Measurements from ENCODE around the gene DOCK4.

Gene DOCK4

DNA sequence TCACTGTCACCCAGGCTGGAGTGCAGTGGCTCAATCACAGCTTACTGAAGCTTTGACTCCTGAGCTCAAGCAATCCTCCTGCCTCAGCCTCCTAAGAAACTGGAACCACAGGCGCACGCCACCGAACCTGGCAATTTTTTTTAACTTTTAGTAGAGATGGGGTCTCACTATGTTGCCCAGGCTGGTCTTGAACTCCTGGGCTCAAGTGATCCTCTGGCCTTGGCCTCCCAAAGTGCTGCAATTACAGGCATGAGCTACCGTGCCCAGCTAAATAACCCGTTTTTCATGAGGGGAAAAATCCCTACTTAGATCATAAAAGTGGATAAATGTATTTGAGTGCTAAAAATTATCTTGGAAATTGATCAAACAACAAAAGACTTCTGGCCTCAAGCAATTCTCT lies 443.4 kb downstream of the DOCK4 start:
- Mint-ChIP-seq H3K4me1 (no peaks in the 10 kb centered on the region), H3K36me3 (ENCODE audit: insufficient read depth) (no peaks in the 10 kb centered on the region), H3K9me3 (no peaks in the 10 kb centered on the region), H3K27me3 (peaks cover 3% of the 10 kb centered on the region), H3K27ac (ENCODE audit: low read depth) (no peak overlapping the region), H3K4me3 (no peak overlapping the region)
- no peak for ATAC-seq (replicated peaks; ENCODE audit: extremely low read depth, poor library complexity, severe bottlenecking)
- no peak for DNase-seq (ENCODE audit: low spot score in 2 of 2)

DNA sequence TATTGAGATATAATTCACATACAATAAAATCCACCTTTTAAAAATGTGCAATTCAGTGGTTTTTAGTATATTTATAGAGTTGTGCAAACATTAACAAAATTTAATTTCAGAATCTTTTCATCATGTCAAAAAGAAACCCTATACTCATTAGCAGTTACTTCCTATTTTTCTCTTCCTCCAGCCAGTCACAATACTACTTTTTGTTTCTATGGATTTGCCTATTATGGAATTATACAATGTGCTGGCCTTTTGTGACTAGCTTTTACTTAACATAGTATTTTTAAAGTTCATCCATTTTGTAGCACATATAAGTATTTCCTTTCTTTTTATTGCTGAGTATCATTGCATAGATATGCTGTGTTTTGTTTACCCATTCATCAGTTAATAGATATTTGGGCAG lies 444.0 kb downstream of the DOCK4 start:
- Mint-ChIP-seq H3K4me1 (no peaks in the 10 kb centered on the region), H3K9me3 (no peaks in the 10 kb centered on the region), H3K27me3 (peaks cover 9% of the 10 kb centered on the region), H3K36me3 (ENCODE audit: insufficient read depth) (no peaks in the 10 kb centered on the region), H3K4me3 (no peak overlapping the region), H3K27ac (ENCODE audit: low read depth) (no peak overlapping the region)
- ATAC-seq (replicated peaks; ENCODE audit: extremely low read depth, poor library complexity, severe bottlenecking) (no peak), DNase-seq (ENCODE audit: low spot score in 2 of 2) (no peak)

DNA sequence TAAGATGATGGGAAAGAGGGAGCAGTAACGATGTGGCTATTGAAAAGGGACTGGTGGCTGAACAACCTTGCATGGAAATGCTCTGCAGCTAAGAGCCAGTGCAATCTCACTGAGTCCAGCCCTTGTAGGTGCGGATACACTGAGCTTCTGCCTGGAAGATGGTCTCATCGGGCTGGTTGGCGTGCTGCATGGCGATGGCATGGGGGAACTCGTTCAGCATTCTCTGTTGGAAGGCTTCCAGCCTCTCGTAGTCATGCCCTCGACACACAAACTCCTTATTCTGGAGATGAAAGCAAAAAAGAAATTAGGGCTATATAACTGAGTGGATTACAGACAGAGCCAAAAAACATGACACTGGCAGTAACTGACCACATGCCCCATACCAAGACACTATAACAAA lies 446.2 kb downstream of the DOCK4 start:
- ATAC-seq (replicated peaks; ENCODE audit: extremely low read depth, poor library complexity, severe bottlenecking) (no peak), DNase-seq (ENCODE audit: low spot score in 2 of 2) (no peak)
- Mint-ChIP-seq H3K4me1 (no peaks in the 10 kb centered on the region), H3K4me3 (no peak overlapping the region), H3K27ac (ENCODE audit: low read depth) (no peak overlapping the region), H3K36me3 (ENCODE audit: insufficient read depth) (no peaks in the 10 kb centered on the region), H3K27me3 (peaks cover 20% of the 10 kb centered on the region), H3K9me3 (no peaks in the 10 kb centered on the region)

DNA sequence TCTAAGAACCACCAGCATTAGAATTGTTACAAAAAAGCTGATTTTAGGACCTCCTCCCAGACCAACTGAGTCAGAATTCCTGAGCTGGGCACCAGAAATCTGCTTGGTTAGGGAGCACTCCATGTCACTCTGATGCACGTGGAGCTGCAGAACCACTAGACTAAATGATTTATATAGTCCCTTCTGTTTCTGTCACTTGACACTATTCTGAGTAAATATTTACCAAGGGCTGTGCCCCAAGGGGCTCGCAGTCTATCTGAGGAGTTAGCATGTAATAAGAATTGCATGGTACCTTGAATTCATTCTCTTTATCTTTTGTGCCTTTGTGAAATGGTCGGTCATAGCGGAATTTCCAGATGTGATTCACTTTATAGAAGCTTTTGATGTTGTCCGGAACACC lies 447.9 kb downstream of the DOCK4 start:
- H3K9me3 Mint-ChIP-seq, result no peaks in the 10 kb centered on the region
- no peaks in the 10 kb centered on the region for H3K4me1 Mint-ChIP-seq
- ATAC-seq (replicated peaks; ENCODE audit: extremely low read depth, poor library complexity, severe bottlenecking) (no peak), DNase-seq (ENCODE audit: low spot score in 2 of 2) (no peak)
- H3K36me3 Mint-ChIP-seq (ENCODE audit: insufficient read depth), result no peaks in the 10 kb centered on the region
- peaks cover 20% of the 10 kb centered on the region for H3K27me3 Mint-ChIP-seq
- no peak overlapping the region for H3K4me3 Mint-ChIP-seq
- no peak overlapping the region for H3K27ac Mint-ChIP-seq (ENCODE audit: low read depth)

DNA sequence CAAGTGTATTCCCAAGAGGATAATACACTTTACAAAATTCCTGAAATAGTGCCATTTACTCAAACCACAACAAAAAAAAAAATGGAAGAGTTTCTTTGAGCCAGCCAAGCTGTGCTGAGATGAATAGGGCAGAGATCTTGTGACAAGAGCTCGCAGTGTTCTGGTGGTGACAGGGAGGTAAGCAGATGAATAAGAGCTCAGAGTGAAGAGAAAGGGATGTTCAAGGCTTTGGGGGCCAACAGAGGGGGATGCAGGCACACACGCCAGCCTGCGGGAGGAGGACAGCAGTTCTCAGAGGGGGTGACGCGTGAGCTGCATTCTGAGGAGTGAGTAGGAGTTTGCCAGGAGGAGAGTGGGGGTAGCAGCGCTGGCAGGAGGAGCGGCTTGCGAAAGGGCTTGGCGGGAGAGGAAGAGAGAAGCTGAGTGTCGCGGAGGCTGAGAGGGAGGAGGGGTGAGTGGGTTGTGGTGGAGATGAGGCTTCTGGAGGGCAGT lies 449.5 kb downstream of the DOCK4 start:
- no peak overlapping the region for H3K4me3 Mint-ChIP-seq
- ATAC-seq (replicated peaks; ENCODE audit: extremely low read depth, poor library complexity, severe bottlenecking) (no peak), DNase-seq (ENCODE audit: low spot score in 2 of 2) (no peak)
- no peaks in the 10 kb centered on the region for H3K9me3 Mint-ChIP-seq
- H3K27me3 Mint-ChIP-seq, result peaks cover 20% of the 10 kb centered on the region
- no peaks in the 10 kb centered on the region for H3K4me1 Mint-ChIP-seq
- no peak overlapping the region for H3K27ac Mint-ChIP-seq (ENCODE audit: low read depth)
- H3K36me3 Mint-ChIP-seq (ENCODE audit: insufficient read depth), result no peaks in the 10 kb centered on the region

DNA sequence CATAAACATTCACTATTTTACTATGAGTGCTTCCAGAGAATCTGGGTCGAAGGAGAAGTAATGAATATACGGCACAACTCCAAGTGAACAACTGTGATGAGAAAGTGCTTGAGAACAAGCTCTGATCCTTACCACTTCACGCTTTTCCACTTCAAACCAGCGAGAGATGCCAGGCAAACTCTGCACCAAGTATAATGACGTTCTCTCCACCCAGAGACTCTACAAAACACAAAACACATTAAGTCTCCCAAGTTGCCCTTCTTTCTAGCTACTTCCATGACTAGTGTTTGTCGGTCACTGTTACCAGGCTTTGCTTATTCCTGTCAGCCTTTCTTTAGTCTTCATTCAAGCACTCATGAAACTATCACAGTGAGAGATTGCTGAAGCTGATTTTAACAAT lies 450.8 kb downstream of the DOCK4 start:
- no peaks in the 10 kb centered on the region for H3K9me3 Mint-ChIP-seq
- H3K4me3 Mint-ChIP-seq, result no peak overlapping the region
- no peak overlapping the region for H3K27ac Mint-ChIP-seq (ENCODE audit: low read depth)
- H3K4me1 Mint-ChIP-seq, result no peaks in the 10 kb centered on the region
- ATAC-seq (replicated peaks; ENCODE audit: extremely low read depth, poor library complexity, severe bottlenecking), result no peak
- DNase-seq (ENCODE audit: low spot score in 2 of 2), result no peak
- H3K36me3 Mint-ChIP-seq (ENCODE audit: insufficient read depth), result no peaks in the 10 kb centered on the region
- peaks cover 20% of the 10 kb centered on the region for H3K27me3 Mint-ChIP-seq

DNA sequence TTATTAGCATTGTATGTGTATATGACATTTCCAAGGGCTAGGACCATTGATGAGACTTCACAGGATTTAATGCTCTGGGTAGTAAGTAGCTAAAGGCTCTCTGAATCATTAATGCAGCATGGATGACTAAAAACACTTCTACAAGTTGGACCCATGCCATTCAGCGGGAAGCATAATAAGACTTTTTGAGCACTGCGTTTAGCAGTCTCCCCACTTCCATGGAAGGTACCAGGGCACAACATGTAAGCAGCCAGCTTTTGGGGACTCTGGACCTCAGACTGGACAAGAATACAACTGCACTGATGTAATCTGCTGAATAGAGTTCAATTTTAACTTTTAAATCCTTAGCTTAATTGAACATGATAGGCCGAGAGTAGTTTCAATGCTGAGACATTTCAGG lies 452.2 kb downstream of the DOCK4 start:
- H3K4me3 Mint-ChIP-seq, result no peak overlapping the region
- H3K27me3 Mint-ChIP-seq, result peaks cover 24% of the 10 kb centered on the region
- H3K36me3 Mint-ChIP-seq (ENCODE audit: insufficient read depth), result no peaks in the 10 kb centered on the region
- H3K27ac Mint-ChIP-seq (ENCODE audit: low read depth), result no peak overlapping the region
- ATAC-seq (replicated peaks; ENCODE audit: extremely low read depth, poor library complexity, severe bottlenecking) (no peak), DNase-seq (ENCODE audit: low spot score in 2 of 2) (no peak)
- H3K4me1 Mint-ChIP-seq, result no peaks in the 10 kb centered on the region
- H3K9me3 Mint-ChIP-seq, result no peaks in the 10 kb centered on the region

DNA sequence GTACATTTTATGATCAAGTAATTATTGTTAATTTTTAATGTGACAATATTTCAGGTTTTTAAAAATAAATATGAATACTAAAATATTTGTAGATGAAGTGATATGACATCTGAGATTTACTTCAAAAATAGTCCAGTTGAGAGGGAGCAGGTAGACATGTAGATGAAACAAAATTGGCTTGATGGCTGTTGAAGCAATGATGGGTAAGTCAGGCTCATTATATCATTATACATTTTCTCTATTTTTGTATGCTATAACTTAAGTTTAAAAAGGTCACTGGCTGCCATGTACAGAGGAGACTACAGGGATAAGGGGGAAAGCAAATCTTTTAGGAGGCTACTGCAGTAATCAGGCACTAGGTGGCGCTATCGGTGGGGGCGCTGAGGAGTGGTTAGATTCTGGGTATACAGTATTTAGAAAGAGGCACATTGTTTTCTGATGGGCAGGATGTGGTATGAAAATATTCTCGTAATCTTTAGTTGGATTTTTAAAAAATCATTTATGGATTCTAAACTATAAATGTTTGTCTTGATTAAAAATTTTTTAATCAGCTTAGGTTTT lies 454.1 kb downstream of the DOCK4 start:
- no peaks in the 10 kb centered on the region for H3K9me3 Mint-ChIP-seq
- no peak overlapping the region for H3K4me3 Mint-ChIP-seq
- DNase-seq (ENCODE audit: low spot score in 2 of 2) (peak; percentile 20 to 21), ATAC-seq (replicated peaks; ENCODE audit: extremely low read depth, poor library complexity, severe bottlenecking) (peak; percentile 67)
- H3K27me3 Mint-ChIP-seq, result peaks cover 28% of the 10 kb centered on the region
- no peaks in the 10 kb centered on the region for H3K4me1 Mint-ChIP-seq
- no peaks in the 10 kb centered on the region for H3K36me3 Mint-ChIP-seq (ENCODE audit: insufficient read depth)
- H3K27ac Mint-ChIP-seq (ENCODE audit: low read depth), result no peak overlapping the region

DNA sequence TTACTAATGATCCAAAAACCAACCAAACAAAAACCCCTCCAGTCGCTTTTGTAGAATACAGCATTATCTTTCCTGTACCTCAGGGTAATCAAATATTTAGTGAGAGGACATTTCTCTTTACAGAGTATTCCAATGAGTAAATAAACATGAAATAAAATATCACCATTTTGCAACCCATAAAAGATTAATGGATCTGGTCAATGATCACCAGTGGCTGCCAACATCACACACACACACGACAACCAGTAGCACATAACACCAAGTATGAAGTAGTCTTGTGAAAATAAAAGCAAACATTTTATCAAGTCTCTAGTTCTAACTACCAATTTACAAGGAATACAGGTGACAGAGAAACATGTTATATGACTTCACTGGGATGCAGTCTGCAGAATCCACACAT lies 455.3 kb downstream of the DOCK4 start:
- no peak for DNase-seq (ENCODE audit: low spot score in 2 of 2)
- Mint-ChIP-seq H3K27me3 (peaks cover 17% of the 10 kb centered on the region), H3K4me3 (no peak overlapping the region), H3K36me3 (ENCODE audit: insufficient read depth) (no peaks in the 10 kb centered on the region), H3K4me1 (no peaks in the 10 kb centered on the region), H3K27ac (ENCODE audit: low read depth) (no peak overlapping the region), H3K9me3 (no peaks in the 10 kb centered on the region)
- ATAC-seq (replicated peaks; ENCODE audit: extremely low read depth, poor library complexity, severe bottlenecking), result no peak

DNA sequence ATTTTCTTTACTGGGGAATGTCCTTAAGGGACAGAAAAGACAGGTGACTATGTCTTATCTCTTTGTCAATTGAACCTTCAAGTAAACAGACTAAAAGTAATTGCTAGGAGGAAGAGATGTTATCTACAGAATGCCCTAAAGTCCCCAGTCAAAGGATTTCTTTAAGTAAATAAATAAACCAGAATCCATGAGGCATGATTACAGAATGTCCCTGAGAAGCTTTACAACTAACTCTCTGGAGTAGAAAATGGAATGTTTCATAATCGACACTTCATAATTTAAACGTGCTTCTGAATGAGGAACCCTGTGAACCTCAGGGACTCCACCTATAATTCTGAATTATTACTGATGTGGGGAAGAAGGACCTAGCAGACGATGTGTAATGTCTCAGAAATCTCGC lies 456.0 kb downstream of the DOCK4 start:
- Mint-ChIP-seq H3K27ac (ENCODE audit: low read depth) (no peak overlapping the region), H3K9me3 (no peaks in the 10 kb centered on the region), H3K36me3 (ENCODE audit: insufficient read depth) (no peaks in the 10 kb centered on the region), H3K27me3 (peaks cover 17% of the 10 kb centered on the region), H3K4me1 (no peaks in the 10 kb centered on the region), H3K4me3 (no peak overlapping the region)
- DNase-seq (ENCODE audit: low spot score in 2 of 2), result no peak
- no peak for ATAC-seq (replicated peaks; ENCODE audit: extremely low read depth, poor library complexity, severe bottlenecking)

DNA sequence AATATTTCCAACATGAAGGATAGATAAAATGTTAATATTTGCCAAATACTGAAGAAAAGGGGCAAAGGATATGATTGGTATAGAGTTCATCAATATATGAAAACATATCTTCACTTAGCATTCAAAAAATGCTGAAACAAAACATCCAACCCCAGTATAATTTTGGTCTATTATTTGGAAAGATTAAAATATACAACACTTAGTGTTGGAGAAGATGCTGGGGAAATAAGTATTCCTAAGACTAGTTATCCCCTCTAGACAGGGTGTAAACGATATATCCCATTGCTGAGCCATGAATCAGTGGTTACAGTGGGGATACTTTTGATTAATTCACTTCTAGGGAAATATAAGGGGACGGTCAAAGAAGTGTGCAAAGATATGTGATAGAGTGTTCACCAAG lies 456.6 kb downstream of the DOCK4 start:
- Mint-ChIP-seq H3K27ac (ENCODE audit: low read depth) (no peak overlapping the region), H3K4me1 (no peaks in the 10 kb centered on the region), H3K36me3 (ENCODE audit: insufficient read depth) (no peaks in the 10 kb centered on the region), H3K9me3 (no peaks in the 10 kb centered on the region), H3K4me3 (no peak overlapping the region), H3K27me3 (peaks cover 17% of the 10 kb centered on the region)
- no peak for ATAC-seq (replicated peaks; ENCODE audit: extremely low read depth, poor library complexity, severe bottlenecking)
- no peak for DNase-seq (ENCODE audit: low spot score in 2 of 2)

DNA sequence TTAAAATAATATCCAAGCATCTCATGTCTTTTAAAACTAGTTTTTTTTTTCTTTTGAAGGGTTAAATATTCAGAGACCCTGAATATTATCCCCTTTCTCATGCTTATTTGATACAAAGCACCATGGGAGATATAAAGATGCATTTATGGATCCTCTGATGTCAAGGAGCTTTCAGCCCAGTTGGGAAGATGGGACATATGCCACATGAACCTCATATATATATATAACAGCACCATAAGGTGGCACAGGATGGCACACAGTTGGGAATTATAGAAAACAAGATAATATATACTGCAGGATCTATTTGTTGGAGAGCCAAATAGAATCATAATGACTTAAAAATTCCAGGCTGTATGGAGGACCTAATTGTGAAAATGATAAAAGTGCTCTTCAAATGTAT lies 458.5 kb downstream of the DOCK4 start:
- DNase-seq (ENCODE audit: low spot score in 2 of 2) (no peak), ATAC-seq (replicated peaks; ENCODE audit: extremely low read depth, poor library complexity, severe bottlenecking) (no peak)
- no peak overlapping the region for H3K4me3 Mint-ChIP-seq
- peaks cover 27% of the 10 kb centered on the region for H3K27me3 Mint-ChIP-seq
- no peaks in the 10 kb centered on the region for H3K4me1 Mint-ChIP-seq
- H3K9me3 Mint-ChIP-seq, result no peaks in the 10 kb centered on the region
- no peak overlapping the region for H3K27ac Mint-ChIP-seq (ENCODE audit: low read depth)
- no peaks in the 10 kb centered on the region for H3K36me3 Mint-ChIP-seq (ENCODE audit: insufficient read depth)

DNA sequence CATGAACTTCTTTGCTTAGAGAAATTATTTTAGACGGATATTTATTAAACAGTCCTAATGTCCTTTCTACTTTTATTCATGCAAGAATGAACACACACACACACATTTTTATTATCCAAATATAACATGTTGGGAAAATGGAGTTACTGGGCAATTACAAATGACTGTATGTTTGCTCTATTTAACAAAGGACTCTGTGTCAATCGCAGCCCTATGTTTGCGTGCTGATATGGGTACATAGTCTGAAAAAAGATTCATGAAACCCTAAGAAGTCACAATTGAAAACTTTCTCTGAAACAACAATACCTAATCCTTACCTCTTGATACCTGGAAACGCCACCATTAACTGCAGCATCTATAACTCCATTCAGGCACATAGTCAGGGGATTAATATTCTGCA lies 459.2 kb downstream of the DOCK4 start:
- DNase-seq (ENCODE audit: low spot score in 2 of 2) (no peak), ATAC-seq (replicated peaks; ENCODE audit: extremely low read depth, poor library complexity, severe bottlenecking) (no peak)
- Mint-ChIP-seq H3K27ac (ENCODE audit: low read depth) (no peak overlapping the region), H3K4me3 (no peak overlapping the region), H3K4me1 (no peaks in the 10 kb centered on the region), H3K9me3 (no peaks in the 10 kb centered on the region), H3K36me3 (ENCODE audit: insufficient read depth) (no peaks in the 10 kb centered on the region), H3K27me3 (peaks cover 33% of the 10 kb centered on the region)
